ENCODE measurements around the gene COMMD1.
"Not testable (repeated sequence)": the region's sequence is repeated elsewhere in the genome, so short reads cannot be mapped to it uniquely, and the experiment has no call there.

The COMMD1 gene

DNA sequence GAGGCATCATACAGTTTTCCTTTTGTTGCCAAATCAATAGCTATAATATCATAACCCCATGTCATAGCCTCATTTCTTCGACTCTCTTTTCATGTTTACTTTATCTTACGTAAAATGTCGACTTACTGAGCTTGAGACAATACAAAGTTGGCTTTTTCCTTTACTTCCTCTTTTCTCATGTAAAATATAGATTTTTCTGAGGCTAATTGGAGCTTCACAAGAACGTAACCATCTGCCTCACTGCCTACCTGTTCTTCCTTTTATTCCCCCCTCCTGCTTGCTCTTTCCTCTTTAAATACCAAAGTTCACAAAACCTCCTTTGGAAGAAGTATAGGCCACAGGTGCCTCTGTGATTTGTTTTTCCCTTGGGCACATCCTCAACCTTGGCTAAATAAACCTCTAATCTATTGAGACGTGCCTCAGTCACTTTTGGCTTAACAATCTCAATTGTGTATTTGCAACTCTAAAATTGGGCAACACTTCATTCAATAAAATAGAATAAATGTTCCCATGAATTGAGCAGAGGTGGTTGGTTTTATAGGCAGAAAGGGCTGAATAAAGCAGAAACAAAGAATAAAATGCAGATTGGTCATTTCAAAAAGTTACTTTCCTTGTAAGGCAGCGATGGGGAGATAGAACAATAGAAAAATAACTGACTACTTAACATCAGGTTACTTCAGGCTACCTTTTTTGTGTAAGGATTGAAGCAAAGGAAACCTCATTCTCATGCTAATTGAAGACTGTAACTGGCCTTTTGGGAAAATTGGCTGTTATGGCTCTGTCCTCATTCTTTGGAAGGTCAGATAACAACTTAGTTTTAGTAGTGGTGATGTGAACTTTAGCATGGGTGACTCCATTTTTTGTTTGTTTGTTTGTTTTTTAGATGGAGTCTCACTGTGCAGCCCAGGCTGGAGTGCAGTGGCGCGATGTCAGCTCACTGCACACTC is 21.3 kb downstream of the COMMD1 start:
- DNase-seq, result no peak

DNA sequence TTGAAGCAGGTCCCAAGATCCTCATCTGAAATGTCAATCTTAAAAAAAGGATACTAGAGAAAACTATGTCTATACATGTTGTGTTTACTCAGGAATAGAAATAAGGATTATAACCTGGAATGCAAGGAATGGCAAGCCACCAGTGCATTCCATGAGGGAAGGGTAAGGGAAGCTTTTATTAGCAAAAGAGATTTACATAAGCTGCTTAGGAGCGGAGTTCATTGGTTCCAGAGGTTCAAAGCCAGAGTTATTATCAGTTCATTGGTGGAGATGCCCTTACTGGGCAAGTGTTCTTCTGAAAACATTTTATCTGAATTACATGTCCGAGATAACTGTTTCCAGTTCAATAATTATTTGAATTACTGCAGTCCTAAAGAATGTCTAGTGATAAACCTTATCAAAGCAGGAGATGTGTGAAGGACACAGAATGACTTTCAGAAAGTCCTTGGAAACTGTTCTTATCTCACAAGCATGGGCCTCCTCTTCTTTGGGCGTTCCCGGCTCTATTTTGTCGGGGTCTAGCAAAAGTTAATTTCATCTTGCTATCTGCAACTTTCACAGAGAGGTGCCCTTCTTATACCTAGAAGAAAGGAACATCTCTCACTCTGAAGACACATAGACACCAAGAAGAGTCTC is 23.5 kb downstream of the COMMD1 start:
- no peak for DNase-seq

- no peak for DNase-seq
Observed at GRCh38 chr2:61937098-61937497, 31.6 kb downstream of the COMMD1 start.

GRCh38 chr2:61937886-61938285 is 32.4 kb downstream of the COMMD1 start:
- no peak for DNase-seq

GRCh38 chr2:61938511-61938910 is 33.0 kb downstream of the COMMD1 start:
- no peak for DNase-seq

GRCh38 chr2:61943251-61943650 is 37.8 kb downstream of the COMMD1 start:
- no peak for DNase-seq

DNA sequence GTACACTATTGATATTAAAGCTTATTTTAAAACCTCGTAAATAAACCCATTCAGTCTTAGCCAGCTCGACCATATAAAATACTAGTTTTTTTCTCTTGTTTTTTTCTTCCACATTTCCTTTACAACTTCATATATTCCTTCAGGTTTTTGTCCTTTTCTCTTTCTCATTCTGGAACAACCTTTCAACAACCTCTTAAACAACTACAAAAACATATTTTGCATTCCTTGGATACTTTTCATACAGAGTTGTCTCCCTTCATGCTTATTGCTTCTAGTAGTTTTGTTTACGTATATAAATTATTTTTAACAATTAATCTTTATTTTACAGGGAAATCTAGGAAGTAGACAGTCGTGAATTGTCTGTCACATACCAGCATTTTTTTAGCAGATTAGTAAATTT is 41.2 kb downstream of the COMMD1 start:
- DNase-seq, result no peak

- DNase-seq, result no peak
Observed at GRCh38 chr2:61948661-61949457, 43.4 kb downstream of the COMMD1 start.

GRCh38 chr2:61949458-61949713 is 43.9 kb downstream of the COMMD1 start:
- no peak for DNase-seq

DNA sequence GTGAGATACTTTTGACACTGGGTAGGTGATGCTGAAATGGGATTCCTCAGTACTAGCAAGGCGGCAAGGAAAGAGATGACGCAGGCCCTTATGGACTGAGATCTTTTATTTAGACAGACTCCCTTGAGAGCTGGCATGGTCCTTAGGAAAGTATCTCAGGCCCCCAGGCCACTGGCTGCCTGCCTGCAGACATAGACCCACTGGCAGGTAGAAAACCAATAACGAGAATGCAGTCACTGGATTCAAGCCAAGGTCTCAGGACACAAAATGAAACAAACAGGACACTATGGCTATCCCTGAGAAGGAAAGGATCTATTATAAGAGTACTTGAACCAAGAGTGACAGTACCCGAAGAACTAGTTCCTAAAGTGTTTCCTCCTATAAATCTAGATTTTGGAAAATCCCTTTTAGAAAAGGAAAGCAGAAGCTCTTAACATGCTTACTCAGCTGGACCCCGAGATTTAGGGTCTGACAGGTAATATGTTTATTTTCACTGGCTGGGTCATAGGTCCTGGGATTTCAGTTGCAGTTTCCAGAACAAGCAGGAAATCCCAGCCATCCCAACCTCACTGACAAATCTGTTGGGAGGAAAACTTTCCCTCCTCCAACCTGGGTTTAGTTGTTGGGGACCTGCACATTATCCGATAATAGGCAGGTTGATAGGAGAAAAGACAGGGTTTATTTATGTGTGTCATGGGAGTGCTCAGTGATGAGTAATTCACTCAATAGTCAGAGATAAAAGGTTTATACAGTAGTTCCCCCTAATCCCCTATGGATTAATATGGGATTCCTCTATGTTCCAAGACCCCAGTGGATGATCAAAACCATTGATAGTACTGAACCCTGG is 44.5 kb downstream of the COMMD1 start:
- no peak for DNase-seq

- no peak for DNase-seq
Observed at GRCh38 chr2:61950571-61951315, 45.3 kb downstream of the COMMD1 start.

DNA sequence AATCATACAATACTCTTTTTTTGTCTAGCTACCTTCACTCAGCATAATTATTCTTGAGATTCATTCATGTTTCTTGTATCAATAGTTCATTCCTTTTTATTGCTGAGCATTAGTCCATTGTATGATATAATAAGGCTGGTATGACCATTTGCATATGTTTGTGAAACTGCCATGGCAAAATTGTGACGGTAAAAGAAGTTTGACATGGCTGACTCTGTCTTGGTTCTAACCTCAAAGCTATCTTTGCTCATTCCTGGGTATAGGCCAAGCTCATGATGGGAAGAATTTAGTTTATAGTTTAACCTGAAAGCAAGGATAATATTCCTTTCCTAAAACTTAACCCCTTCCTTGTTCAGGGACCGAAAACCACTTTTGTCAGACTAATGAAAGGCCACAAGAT is 46.4 kb downstream of the COMMD1 start:
- no peak for DNase-seq

DNA sequence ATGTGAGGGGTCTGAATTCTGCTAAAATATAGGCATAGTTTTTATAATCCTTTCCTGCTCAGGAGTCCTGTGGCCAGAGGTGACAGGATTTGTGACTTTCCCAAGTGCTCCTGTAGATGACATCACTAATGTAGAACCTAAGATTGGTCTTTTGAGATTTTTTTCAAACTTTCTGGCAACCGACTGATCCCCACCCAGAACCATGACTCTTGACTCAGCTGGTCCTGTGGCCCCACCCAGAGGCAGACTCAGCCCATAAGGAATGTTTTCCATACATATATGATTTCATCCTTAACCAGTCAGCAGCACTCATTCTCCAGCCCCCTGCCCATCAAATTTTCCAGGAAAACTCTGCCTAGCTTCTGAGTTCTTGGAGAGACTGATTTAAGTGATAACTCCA is 46.8 kb downstream of the COMMD1 start:
- DNase-seq, result no peak

GRCh38 chr2:61954856-61955255 is 49.4 kb downstream of the COMMD1 start:
- not testable (repeated sequence) for DNase-seq

DNA sequence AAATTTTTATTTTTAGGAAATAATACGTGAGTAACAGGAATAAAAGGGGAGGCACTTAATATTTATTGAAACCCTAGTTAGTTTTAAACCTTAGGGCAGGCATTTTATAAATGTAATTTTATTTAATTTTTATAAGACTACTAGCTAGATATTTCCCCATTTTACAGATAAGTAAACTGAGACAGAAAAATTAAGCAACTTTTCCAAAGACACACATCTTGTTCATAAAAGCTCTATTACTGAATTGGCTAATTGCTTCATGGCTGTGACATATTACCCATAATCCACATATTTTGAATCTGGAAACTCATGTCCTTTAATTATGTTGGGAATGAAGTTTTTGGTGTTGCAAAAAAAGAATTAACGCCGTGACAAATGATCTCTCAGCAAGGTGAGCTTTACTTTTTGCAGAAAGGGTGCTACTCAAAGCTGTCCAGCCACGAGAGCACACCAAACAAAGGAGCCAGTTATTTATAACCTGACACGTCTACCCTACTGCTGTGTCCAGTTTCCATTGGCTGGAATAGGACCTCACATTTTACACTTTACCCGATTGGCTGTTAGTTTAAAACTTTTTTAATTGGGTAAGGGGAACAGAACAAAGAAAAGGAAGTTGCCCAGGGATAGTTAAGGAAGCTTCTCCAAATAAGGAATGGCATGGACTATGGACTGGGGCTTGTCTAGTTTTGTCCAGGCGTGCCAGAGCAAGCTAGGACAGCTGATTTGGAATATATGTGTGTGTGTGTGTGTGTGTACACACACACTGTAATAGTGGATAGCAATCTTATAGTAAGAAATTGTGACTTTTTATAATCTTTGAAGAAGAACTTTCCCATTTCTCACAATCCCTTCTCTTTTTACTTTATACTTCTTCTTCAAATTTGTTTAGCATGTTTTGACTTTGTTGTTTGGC is 54.2 kb downstream of the COMMD1 start:
- DNase-seq, result no peak

DNA sequence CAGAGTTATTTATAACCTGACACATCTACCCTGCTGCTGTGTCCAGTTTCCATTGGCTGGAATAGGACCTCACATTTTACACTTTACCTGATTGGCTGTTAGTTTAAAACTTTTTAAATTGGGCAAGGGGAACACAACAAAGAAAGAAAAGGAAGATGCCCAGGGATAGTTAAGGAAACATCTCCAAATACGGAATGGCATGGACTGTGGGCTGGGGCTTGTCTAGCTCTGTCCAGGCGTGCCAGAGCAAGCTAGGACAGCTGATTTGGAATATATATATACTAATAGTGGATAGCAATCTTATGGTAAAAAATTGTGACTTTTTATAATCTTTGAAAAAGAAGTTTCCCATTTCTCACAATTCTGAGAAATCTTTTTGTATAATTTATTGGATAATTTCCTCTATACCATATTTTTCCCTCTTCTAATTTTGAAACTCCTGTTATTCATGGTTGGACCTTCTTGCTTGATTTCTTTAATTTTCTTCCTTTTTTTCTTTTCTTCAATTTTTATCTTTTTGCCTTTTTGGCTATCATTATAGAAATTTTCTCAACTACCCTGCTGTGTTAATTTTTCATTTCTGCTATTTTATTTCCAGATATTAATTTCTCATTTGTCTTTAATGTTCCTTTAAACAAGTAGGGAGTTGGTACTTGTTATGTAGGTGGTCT is 55.9 kb downstream of the COMMD1 start:
- DNase-seq, result no peak

DNA sequence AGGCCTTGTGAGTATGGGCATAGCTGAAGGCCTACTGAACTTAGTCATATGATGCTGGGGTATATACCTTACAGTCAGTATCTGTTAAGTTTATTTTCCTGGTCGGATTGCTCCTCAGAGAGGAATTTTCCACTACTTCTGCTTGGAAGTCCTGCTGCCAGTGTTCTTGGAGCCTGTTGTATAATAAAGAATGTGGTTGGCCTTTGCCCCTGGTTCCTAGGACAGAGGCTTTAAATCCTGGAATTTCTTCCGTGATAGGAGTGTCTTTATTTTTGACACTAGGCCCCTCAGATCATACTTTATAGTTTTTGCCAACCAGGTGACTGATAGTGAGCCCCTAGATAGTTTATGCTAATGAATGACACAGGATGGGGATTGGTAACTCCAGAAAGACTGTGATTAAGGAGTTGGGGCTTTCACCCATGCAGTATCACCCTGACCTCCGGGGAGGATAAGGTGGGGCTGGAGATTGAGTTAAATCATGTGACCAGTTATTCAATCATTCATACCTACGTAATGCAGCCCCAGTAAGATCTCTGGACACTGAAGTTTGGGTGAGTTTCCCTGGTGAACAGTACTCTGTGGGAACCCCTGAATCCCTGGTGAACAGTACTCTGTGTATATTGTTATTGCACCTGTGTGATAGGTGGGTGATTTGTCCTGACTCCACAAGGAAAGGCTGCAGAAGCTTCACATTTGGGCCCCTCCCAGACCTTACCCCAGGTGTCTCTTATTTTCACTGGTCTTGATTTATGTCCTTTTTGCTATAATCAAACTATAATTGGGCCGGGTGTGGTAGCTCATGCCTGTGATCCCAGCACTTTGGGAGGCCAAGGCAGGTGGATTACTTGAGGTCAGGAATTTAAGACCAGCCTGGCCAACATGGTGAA is 56.9 kb downstream of the COMMD1 start:
- DNase-seq, result no peak

- no peak for DNase-seq
Observed at GRCh38 chr2:61966087-61966727, 60.7 kb downstream of the COMMD1 start.

GRCh38 chr2:61967262-61967661 is 61.8 kb downstream of the COMMD1 start:
- no peak for DNase-seq

All from activated CD4-positive, CD25-positive, alpha-beta regulatory T cell treated with anti-CD3 and anti-CD28 coated beads, Interleukin-2, amount 50 U/mL, for 72 hours (primary cell).